OCI-LY3 (cell line): Measurements from ENCODE around the gene ZFC3H1.
"Not testable (repeated sequence)": the region's sequence is repeated elsewhere in the genome, so short reads cannot be mapped to it uniquely, and the experiment has no call there.

Experiments
- H2AFZ ChIP-seq: fragments of 200-600, 300-600 bp; shearing (Covaris generic); 2 replicates; pipeline ENCODE4 v1.6.0; 2014; ENCODE audit warnings: antibody characterized with exemption, low read depth, low read length
- H3K27ac ChIP-seq: fragments of 200-600, 300-600 bp; sonication (generic); 2 replicates; pipeline ENCODE4 v1.5.1; 2014; ENCODE audit warnings: mild to moderate bottlenecking, low read length, moderate library complexity, mixed read lengths
- H3K27me3 ChIP-seq: fragments of 200-600, 300-600 bp; sonication (generic); 2 replicates; pipeline ENCODE4 v1.6.1; 2014; ENCODE audit warnings: low read depth, low read length, mixed read lengths
- H3K36me3 ChIP-seq: fragments of 200-600, 300-600 bp; sonication (generic); replicated peaks from 2 replicates; pipeline ENCODE3; 2014; ENCODE audit warnings: low read depth, low read length, mixed read lengths
- H3K4me1 ChIP-seq: fragments of 300-600, 200-600 bp; sonication (generic); 2 replicates; pipeline ENCODE4 v1.6.1; 2014; ENCODE audit warnings: low read length, mixed read lengths
- H3K4me2 ChIP-seq: fragments of 200-600, 300-600 bp; sonication (generic); 2 replicates; pipeline ENCODE4 v1.6.1; 2014; ENCODE audit warnings: low read length, mixed read lengths
- H3K4me3 ChIP-seq: fragments of 300-600, 200-600 bp; sonication (generic); 2 replicates; pipeline ENCODE4 v1.5.1; 2014; ENCODE audit warnings: antibody characterized with exemption, mild to moderate bottlenecking, low read length, moderate library complexity
- H3K79me2 ChIP-seq: fragments of 300-600, 200-600 bp; shearing (Covaris generic); 2 replicates; pipeline ENCODE4 v1.6.1; 2014; ENCODE audit warnings: mild to moderate bottlenecking, low read length, mixed read lengths
- H3K9ac ChIP-seq: fragments of 300-600, 200-600 bp; shearing (Covaris generic); 2 replicates; pipeline ENCODE4 v1.6.0; 2014; ENCODE audit warnings: mild to moderate bottlenecking, low read length, moderate library complexity
- H3K9me3 ChIP-seq: fragments of 200-600, 300-600 bp; shearing (Covaris generic); 2 replicates; pipeline ENCODE4 v1.6.1; 2014; ENCODE audit warnings: low read length, mixed read lengths; ENCODE audit not compliant: insufficient read depth
- H4K20me1 ChIP-seq: fragments of 200-600, 300-600 bp; sonication (generic); 2 replicates; pipeline ENCODE4 v1.6.1; 2016; ENCODE audit warnings: low read length, mixed read lengths; ENCODE audit not compliant: insufficient read depth
- EZH2phosphoT487 ChIP-seq: fragments of 200-600 bp; shearing (Covaris generic); IDR thresholded peaks from 2 replicates; pipeline ENCODE4 v1.6.1; 2018; ENCODE audit warnings: antibody characterized with exemption, mixed run types, low read depth
- TF ChIP-seq, protein P1 (sequence below): fragments of 200-600, 300-600 bp; sonication (generic); IDR thresholded peaks from 2 replicates; pipeline ENCODE4 v1.5.1; 2014; ENCODE audit warnings: antibody characterized with exemption, low read length, low read depth

The ZFC3H1 gene

DNA sequence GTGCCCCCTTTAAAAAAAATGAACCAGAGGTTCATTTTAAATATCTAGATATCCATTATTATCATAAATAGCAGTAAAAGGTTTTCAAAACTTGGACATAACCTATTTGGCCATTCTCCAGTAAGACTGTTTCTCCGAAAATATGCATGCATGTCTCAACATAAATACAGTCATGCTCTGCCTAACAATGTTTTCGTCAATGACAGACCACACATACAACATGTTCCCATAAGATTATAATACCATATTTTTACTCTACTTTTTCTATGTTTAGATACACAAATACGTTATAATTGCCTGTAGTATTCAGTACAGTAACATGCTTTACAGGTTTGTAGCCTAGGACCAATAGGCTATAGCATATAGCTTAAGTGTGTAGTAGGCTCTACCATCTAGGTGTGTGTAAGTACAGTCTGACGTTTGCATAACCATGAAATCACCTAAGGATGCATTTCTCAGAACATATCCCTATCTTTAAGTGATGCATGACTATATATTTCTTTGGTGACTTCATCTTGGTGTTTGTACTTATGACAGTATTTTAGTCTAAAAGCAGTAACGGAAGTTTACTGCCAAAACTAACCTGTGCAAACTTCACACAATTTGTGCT, 25.4 kb upstream of the ZFC3H1 start:
- H3K27me3 ChIP-seq: no peaks in the 10 kb centered on the region
- no peak overlapping the region for H3K4me3 ChIP-seq
- no peaks in the 10 kb centered on the region for H3K36me3 ChIP-seq
- no peak overlapping the region for H3K9ac ChIP-seq
- peaks cover 32% of the 10 kb centered on the region for H3K4me1 ChIP-seq
- H3K79me2 ChIP-seq: peaks cover 5% of the 10 kb centered on the region; the same call in 1 of the 2 replicates
- TF ChIP-seq EZH2phosphoT487: no peak
- TF ChIP-seq, protein P1, sequence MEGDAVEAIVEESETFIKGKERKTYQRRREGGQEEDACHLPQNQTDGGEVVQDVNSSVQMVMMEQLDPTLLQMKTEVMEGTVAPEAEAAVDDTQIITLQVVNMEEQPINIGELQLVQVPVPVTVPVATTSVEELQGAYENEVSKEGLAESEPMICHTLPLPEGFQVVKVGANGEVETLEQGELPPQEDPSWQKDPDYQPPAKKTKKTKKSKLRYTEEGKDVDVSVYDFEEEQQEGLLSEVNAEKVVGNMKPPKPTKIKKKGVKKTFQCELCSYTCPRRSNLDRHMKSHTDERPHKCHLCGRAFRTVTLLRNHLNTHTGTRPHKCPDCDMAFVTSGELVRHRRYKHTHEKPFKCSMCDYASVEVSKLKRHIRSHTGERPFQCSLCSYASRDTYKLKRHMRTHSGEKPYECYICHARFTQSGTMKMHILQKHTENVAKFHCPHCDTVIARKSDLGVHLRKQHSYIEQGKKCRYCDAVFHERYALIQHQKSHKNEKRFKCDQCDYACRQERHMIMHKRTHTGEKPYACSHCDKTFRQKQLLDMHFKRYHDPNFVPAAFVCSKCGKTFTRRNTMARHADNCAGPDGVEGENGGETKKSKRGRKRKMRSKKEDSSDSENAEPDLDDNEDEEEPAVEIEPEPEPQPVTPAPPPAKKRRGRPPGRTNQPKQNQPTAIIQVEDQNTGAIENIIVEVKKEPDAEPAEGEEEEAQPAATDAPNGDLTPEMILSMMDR: no peak
- H3K4me2 ChIP-seq: no peak overlapping the region
- no peaks in the 10 kb centered on the region for H4K20me1 ChIP-seq
- H3K27ac ChIP-seq: no peak overlapping the region
- H3K9me3 ChIP-seq: no peaks in the 10 kb centered on the region
- H2AFZ ChIP-seq: no peak overlapping the region

DNA sequence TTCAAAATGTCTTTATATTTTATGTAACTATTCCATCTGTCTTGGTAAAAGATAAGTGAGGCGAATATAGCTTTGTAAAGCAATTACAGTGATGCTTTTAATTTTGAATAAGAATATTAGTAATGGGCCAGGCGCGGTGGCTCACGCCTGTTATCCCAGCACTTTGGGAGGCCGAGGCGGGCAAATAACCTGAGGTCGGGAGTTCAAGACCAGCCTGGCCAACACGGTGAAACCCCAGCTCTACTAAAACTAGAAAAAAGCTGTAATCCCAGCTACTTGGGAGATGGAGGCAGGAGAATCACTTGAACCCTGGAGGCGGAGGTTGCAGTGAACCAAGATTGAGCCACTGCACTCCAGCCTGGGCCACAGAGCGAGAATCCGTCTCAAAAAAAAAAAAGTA, 23.5 kb upstream of the ZFC3H1 start:
- H4K20me1 ChIP-seq, H3K79me2 ChIP-seq, H3K36me3 ChIP-seq, H2AFZ ChIP-seq, H3K27me3 ChIP-seq, H3K9me3 ChIP-seq: not testable (repeated sequence)
- Histone ChIP-seq H3K9ac (peak overlapping the region; percentile 72), H3K4me3 (peak overlapping the region; percentile 86), H3K27ac (0 out of 2 replicates have a peak overlapping the region, but pooled peaks have one; percentile 30), H3K4me2 (peak overlapping the region; percentile 81), H3K4me1 (peaks cover 23% of the 10 kb centered on the region)

DNA sequence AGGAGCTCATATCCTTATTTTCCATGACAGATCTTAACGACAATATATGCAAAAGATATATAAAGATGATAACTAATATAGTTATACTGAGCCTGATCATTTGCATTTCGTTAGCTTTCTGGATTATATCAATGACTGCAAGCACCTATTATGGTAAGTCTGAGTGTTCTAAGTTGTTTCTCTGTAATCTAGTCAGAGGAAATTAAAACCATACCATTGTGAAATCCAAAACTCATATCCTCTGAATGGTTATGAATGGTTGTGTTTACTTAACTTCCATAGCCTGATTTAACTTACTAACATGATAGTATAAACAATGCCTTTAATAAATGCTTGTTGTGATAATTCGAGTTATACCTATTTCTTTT, 23.0 kb upstream of the ZFC3H1 start:
- no peaks in the 10 kb centered on the region for H3K9me3 ChIP-seq
- H2AFZ ChIP-seq: peak overlapping the region; percentile 96
- H3K36me3 ChIP-seq: no peaks in the 10 kb centered on the region
- H3K9ac ChIP-seq: peak overlapping the region; percentile 72
- H3K4me2 ChIP-seq: peak overlapping the region; percentile 81
- TF ChIP-seq EZH2phosphoT487: no peak
- TF ChIP-seq, protein P1: no peak
- peaks cover 5% of the 10 kb centered on the region; the same call in 1 of the 2 replicates for H3K79me2 ChIP-seq
- H3K27me3 ChIP-seq: no peaks in the 10 kb centered on the region
- H3K27ac ChIP-seq: peak overlapping the region; percentile 64
- H4K20me1 ChIP-seq: no peaks in the 10 kb centered on the region
- peaks cover 23% of the 10 kb centered on the region for H3K4me1 ChIP-seq
- H3K4me3 ChIP-seq: peak overlapping the region; percentile 86

DNA sequence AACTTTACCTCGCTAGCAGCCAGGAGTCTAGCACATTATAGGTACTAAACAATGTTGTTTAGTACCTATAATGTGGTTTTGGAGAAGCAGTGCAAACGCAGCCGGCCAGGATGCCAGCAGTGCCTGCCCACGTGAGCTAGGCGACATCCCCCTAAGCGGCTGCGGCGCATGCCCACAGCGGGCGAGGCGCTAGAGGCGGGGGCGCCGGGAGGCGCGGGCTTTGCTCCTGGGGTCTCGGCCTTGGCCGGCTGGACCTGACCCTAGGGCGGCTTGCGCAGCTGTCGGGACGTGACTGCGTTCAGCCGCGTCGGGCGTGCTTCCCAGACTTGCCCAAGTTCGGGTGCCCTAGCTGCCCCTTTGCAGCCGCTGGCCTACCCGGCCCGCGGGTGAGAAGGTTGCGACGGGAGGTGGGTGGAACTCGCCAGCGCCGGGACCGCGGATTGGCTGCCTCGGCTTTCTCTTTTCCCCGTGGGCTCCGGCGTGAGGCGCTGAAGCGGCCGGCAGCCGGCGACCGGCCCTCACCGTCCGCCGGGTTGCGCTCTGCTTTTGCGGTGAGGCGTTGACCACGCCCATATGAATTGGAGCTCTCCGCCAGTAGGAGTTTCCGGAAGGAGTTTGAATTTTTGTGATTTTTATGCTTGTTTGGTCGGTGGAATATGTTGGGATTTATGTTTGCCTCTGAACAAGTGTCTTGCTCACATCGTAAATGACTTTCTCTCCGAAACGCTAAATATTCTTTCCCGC, 22.4 kb upstream of the ZFC3H1 start, which contains the start of gene TMEM19:
TMEM19 (plus strand) TSS at position 169 of the 744 bp plus-strand sequence. CDS start 599 bp downstream, outside the sequence.
- H3K4me1 ChIP-seq: peaks cover 23% of the 10 kb centered on the region
- peak within 1 kb of the TSS; percentile 64 for H3K27ac ChIP-seq
- no peaks in the 10 kb centered on the region for H4K20me1 ChIP-seq
- H3K4me3 ChIP-seq: peak within 1 kb of the TSS; percentile 86
- no peaks in the 10 kb centered on the region for H3K36me3 ChIP-seq
- H3K4me2 ChIP-seq: peak within 1 kb of the TSS; percentile 81
- peaks cover 5% of the 10 kb centered on the region; the same call in 1 of the 2 replicates for H3K79me2 ChIP-seq
- no peaks in the 10 kb centered on the region for H3K9me3 ChIP-seq
- peak within 1 kb of the TSS; percentile 96 for H2AFZ ChIP-seq
- peak within 1 kb of the TSS; percentile 72 for H3K9ac ChIP-seq
- H3K27me3 ChIP-seq: no peaks in the 10 kb centered on the region
- TF ChIP-seq, protein P1: peak; percentile 38
- TF ChIP-seq EZH2phosphoT487: no peak
